ENCODE measurements around the gene GGT6.
"Not testable (repeated sequence)": the region's sequence is repeated elsewhere in the genome, so short reads cannot be mapped to it uniquely, and the experiment has no call there.

GGT6 gene

GRCh38 chr17:4582691-4583090 lies 22.3 kb upstream of the GGT6 start:
- no peak overlapping the region for H3K4me3 ChIP-seq (ENCODE audit: low read depth, low read length)
- TF ChIP-seq CTCF (conservative IDR thresholded peaks at IDR 0.05; ENCODE audit: low read depth, low read length), result no peak
- no peak for DNase-seq (ENCODE audit: low read depth)

DNA sequence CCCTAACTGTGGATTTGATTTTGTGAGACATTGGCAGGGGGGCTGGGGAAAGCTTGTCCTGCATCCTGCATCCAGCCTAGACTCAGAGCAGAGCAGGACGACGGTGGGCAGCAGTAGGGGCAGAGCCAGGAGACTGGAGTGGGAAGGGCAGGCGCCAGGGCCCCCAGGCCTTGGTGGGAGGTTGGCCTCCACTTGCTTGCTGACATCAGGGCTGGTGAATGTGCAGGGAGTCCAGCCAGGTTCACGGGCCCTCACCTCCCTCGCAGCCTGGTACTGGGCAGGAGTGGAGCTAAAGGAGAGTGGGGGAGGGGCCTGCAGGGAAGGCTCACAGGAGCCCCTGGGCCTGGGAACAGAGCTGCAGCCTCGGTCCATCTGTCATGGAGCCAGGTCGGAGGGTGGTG lies 21.7 kb upstream of the GGT6 start:
- no peak for DNase-seq (ENCODE audit: low read depth)
- H3K4me3 ChIP-seq (ENCODE audit: low read depth, low read length), result no peak overlapping the region
- TF ChIP-seq CTCF (conservative IDR thresholded peaks at IDR 0.05; ENCODE audit: low read depth, low read length), result no peak

DNA sequence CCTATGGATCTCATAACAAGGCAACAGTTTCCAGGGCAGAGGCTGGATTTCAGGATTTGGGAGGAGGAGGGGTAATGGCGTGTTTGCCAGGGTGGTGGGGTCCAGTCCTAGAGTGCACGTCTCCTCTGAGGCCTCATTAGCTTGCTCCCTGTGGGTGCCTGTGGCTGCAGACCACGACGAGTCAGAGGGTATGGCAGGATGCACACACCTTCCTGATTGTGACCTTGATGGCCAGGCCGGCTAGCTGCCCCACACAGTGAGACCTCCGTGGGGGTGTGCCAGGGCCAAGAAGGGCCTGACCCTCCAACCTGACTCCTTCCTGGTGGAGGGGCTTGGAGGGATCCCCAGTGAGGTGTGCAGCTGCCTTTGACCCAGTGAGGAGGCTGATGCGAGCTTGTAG lies 19.9 kb upstream of the GGT6 start:
- no peak for DNase-seq (ENCODE audit: low read depth)
- TF ChIP-seq CTCF (conservative IDR thresholded peaks at IDR 0.05; ENCODE audit: low read depth, low read length), result no peak
- no peak overlapping the region for H3K4me3 ChIP-seq (ENCODE audit: low read depth, low read length)

DNA sequence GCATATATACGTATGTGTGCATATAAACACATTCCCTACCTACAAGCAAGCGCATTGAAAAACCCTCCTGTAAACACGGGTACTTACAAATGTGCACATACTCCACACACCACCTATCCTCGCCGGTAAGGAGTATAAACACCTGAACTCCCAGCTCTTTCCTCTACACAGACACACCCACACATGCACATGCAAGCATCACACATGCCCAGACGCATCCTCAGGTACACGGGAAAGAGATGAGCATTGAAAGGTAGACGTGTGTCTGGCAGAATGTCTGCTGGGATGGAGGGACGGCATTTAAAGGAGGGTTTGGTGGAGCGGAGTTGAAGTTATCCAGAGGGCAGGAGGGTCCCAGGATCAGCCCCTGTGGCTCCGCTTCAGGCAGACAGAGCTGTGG lies 19.3 kb upstream of the GGT6 start:
- H3K4me3 ChIP-seq (ENCODE audit: low read depth, low read length), result no peak overlapping the region
- TF ChIP-seq CTCF (conservative IDR thresholded peaks at IDR 0.05; ENCODE audit: low read depth, low read length), result no peak
- DNase-seq (ENCODE audit: low read depth), result no peak

- H3K4me3 ChIP-seq (ENCODE audit: low read depth, low read length); DNase-seq (ENCODE audit: low read depth): not testable (repeated sequence)
These were observed 18.0 kb upstream of the GGT6 start for GRCh38 chr17:4578349-4578748.

GRCh38 chr17:4577386-4577993 lies 17.1 kb upstream of the GGT6 start:
- no peak overlapping the region for H3K4me3 ChIP-seq (ENCODE audit: low read depth, low read length)
- TF ChIP-seq CTCF (conservative IDR thresholded peaks at IDR 0.05; ENCODE audit: low read depth, low read length), result no peak

GRCh38 chr17:4576729-4577322 lies 16.4 kb upstream of the GGT6 start:
- TF ChIP-seq CTCF (conservative IDR thresholded peaks at IDR 0.05; ENCODE audit: low read depth, low read length), result no peak
- DNase-seq (ENCODE audit: low read depth), result no peak
- H3K4me3 ChIP-seq (ENCODE audit: low read depth, low read length), result no peak overlapping the region

More at GRCh38 chr17:4577386-4577993, 17.1 kb upstream of the GGT6 start:
- DNase-seq (ENCODE audit: low read depth), result no peak
